Dermis microvascular lymphatic vessel endothelial cell (primary cell): ENCODE data around the gene CLCN5. TPM values are rescaled to one million over a fixed set of nuclear protein-coding genes. Genes with fewer than 3 reads are reported as not detected.

Experiments
- total RNA-seq: library from RNA; depleted of rRNA; stranded (reverse); fragments of >200 nt; gene quantifications from 2 replicates; pipeline ENCODE4 v1.2.1, GENCODE V29; 2014

CLCN5 gene
- total RNA-seq, 1 donor from 2014 or later: 6.2 TPM

Other genes starting within 250 kb of the CLCN5 start
- not detected in 2 replicates for gene PAGE1, start 226.6 kb upstream of the CLCN5 start, total RNA-seq
- not detected in 2 replicates for gene PAGE4, start 93.3 kb upstream of the CLCN5 start, total RNA-seq
- 2.2 and 3.0 TPM in 2 replicates for gene USP27X, start 43.1 kb upstream of the CLCN5 start, total RNA-seq